Caco-2 (cell line): Measurements from ENCODE around the gene GTF2A1. TPM values are rescaled to one million over a fixed set of nuclear protein-coding genes. Genes with fewer than 3 reads are reported as not detected.

Experiments
- BruUV-seq: library from RNA; stranded (reverse); fragments of 400-500 nt; replicated peaks from 2 replicates; lab custom pipeline; 2021; lab: Mats Ljungman, UMichigan
- CTCF ChIA-PET: fragments of 300-600 bp; sonication (Branson Sonifier 250); formaldehyde crosslinking; loops from one replicate; lab custom pipeline; 2022; ENCODE audit warnings: antibody characterized with exemption; lab: Charles Lee
- POLR2A ChIA-PET: fragments of 300-600 bp; sonication (Branson Sonifier 250); formaldehyde crosslinking; loops from one replicate; lab custom pipeline; 2022; ENCODE audit warnings: antibody characterized with exemption; lab: Charles Lee
- DNase-seq, 2 experiments: peaks; one replicate each; pipeline versions ENCODE4 v3.0.0 to v3.0.0-alpha.2; 2020 to 2022
- H3K27me3 ChIP-seq: replicated peaks from 2 replicates; pipeline ENCODE4 v1.6.0; 2011; ENCODE audit warnings: low read length; ENCODE audit not compliant: control insufficient read depth, insufficient read depth
- H3K36me3 ChIP-seq: 2 replicates; pipeline ENCODE4 v1.5.1; 2011; ENCODE audit warnings: low read length; ENCODE audit not compliant: control insufficient read depth, insufficient read depth
- H3K4me1 ChIP-seq: fragments of 250-450 bp; sonication (Bioruptor Pico); 2 replicates; pipeline ENCODE4 v1.5.1; 2020; ENCODE audit warnings: mild to moderate bottlenecking
- H3K4me3 ChIP-seq: 2 replicates; pipeline ENCODE4 v1.5.1; 2011; ENCODE audit warnings: low read depth, mild to moderate bottlenecking, control low read depth, low read length
- H3K9me3 ChIP-seq: fragments of 250-450 bp; sonication (Bioruptor Pico); 2 replicates; pipeline ENCODE4 v1.5.1; 2020; ENCODE audit warnings: mild to moderate bottlenecking, moderate library complexity
- H3K27ac Mint-ChIP-seq: one replicate; pipeline ENCODE4 v1.8.0; 2022; ENCODE audit warnings: mixed read lengths; ENCODE audit not compliant: unreplicated experiment
- H3K27me3 Mint-ChIP-seq: one replicate; pipeline ENCODE4 v1.8.0; 2022; ENCODE audit warnings: mixed read lengths; ENCODE audit not compliant: insufficient read depth, unreplicated experiment
- H3K36me3 Mint-ChIP-seq: one replicate; pipeline ENCODE4 v1.8.0; 2022; ENCODE audit warnings: mild to moderate bottlenecking, mixed read lengths; ENCODE audit not compliant: insufficient read depth, unreplicated experiment
- H3K4me1 Mint-ChIP-seq: one replicate; pipeline ENCODE4 v1.8.0; 2022; ENCODE audit warnings: low read depth, mixed read lengths; ENCODE audit not compliant: unreplicated experiment
- H3K4me3 Mint-ChIP-seq: one replicate; pipeline ENCODE4 v1.8.0; 2022; ENCODE audit warnings: mild to moderate bottlenecking, moderate library complexity, mixed read lengths; ENCODE audit not compliant: unreplicated experiment
- H3K9me3 Mint-ChIP-seq: one replicate; pipeline ENCODE4 v1.8.0; 2022; ENCODE audit warnings: mixed read lengths; ENCODE audit not compliant: unreplicated experiment
- CTCF ChIP-seq, 2 experiments: fragments of 200-600 bp in 1 of 2; IDR thresholded peaks; 1 replicate in 1 of 2; 2 replicates in 1 of 2; pipeline versions ENCODE4 v1.5.1 to v1.8.0; 2011 to 2022; ENCODE audit warnings: antibody characterized with exemption in 1 of 2, control low read depth in 1 of 2, inconsistent platforms in 1 of 2, low read depth in 1 of 2, low read length in 1 of 2, mild to moderate bottlenecking in 1 of 2, moderate library complexity in 1 of 2; ENCODE audit not compliant: insufficient read depth in 1 of 2, severe bottlenecking in 1 of 2, unreplicated experiment in 1 of 2
- intact Hi-C: fragments of 100-400 bp; cut with micrococcal nuclease; formaldehyde crosslinking; loops from one replicate; pipeline ENCODE4 v1.10.0; 2022; ENCODE audit not compliant: unreplicated experiment
- total RNA-seq: library from RNA; stranded (reverse); gene quantifications from 2 replicates; pipeline ENCODE4 v1.2.3, GENCODE V29; 2022

Gene GTF2A1
- total RNA-seq, 1 experiment from 2014 or later, result 42.7 TPM

GRCh38 chr14:81234278-81234677 lies 13.5 kb upstream of the GTF2A1 start:
- CTCF ChIA-PET, result no interaction called here
- Histone ChIP-seq H3K9me3 (no peaks in the 10 kb centered on the region), H3K4me1 (no peaks in the 10 kb centered on the region), H3K36me3 (no peaks in the 10 kb centered on the region), H3K27me3 (no peaks in the 10 kb centered on the region), H3K4me3 (no peak overlapping the region)
- Mint-ChIP-seq H3K27me3 (no peaks in the 10 kb centered on the region), H3K9me3 (peaks cover 9% of the 10 kb centered on the region), H3K36me3 (no peaks in the 10 kb centered on the region), H3K4me1 (no peaks in the 10 kb centered on the region), H3K4me3 (no peak overlapping the region), H3K27ac (no peak overlapping the region)
- TF ChIP-seq CTCF (IDR thresholded peaks at IDR 0.05; ENCODE audit: insufficient read depth in 1 of 2, low read depth in 1 of 2, low read length in 1 of 2, severe bottlenecking in 1 of 2, unreplicated experiment in 1 of 2), result no peak
- DNase-seq, result no peak
- POLR2A ChIA-PET, result no interaction called here
- intact Hi-C loops, result no loop called here
- BruUV-seq, result no TSS peak

GRCh38 chr14:81233615-81234014 lies 12.9 kb upstream of the GTF2A1 start:
- no peaks in the 10 kb centered on the region for H3K36me3 Mint-ChIP-seq
- Histone ChIP-seq H3K36me3 (no peaks in the 10 kb centered on the region), H3K9me3 (no peaks in the 10 kb centered on the region), H3K27me3 (no peaks in the 10 kb centered on the region), H3K4me3 (no peak overlapping the region), H3K4me1 (no peaks in the 10 kb centered on the region)
- no peak overlapping the region for H3K4me3 Mint-ChIP-seq
- no peak for DNase-seq
- no peak for TF ChIP-seq CTCF (IDR thresholded peaks at IDR 0.05; ENCODE audit: insufficient read depth in 1 of 2, low read depth in 1 of 2, low read length in 1 of 2, severe bottlenecking in 1 of 2, unreplicated experiment in 1 of 2)
- POLR2A ChIA-PET, result no interaction called here
- intact Hi-C loops, result no loop called here
- no peaks in the 10 kb centered on the region for H3K27me3 Mint-ChIP-seq
- CTCF ChIA-PET, result no interaction called here
- H3K4me1 Mint-ChIP-seq, result no peaks in the 10 kb centered on the region
- H3K27ac Mint-ChIP-seq, result no peak overlapping the region
- no TSS peak for BruUV-seq
- peaks cover 9% of the 10 kb centered on the region for H3K9me3 Mint-ChIP-seq

GRCh38 chr14:81231540-81231939 lies 10.8 kb upstream of the GTF2A1 start:
- no peak for TF ChIP-seq CTCF (IDR thresholded peaks at IDR 0.05; ENCODE audit: insufficient read depth in 1 of 2, low read depth in 1 of 2, low read length in 1 of 2, severe bottlenecking in 1 of 2, unreplicated experiment in 1 of 2)
- intact Hi-C loops, result no loop called here
- H3K9me3 ChIP-seq, result no peaks in the 10 kb centered on the region
- ChIA-PET POLR2A (no interaction called here), CTCF (interaction anchor here (0.5 kb wide), 1 partner anchor 15 kb away, joined by 3 read pairs; no protein-coding TSS in a partner anchor)
- BruUV-seq, result no TSS peak
- Mint-ChIP-seq H3K4me1 (no peaks in the 10 kb centered on the region), H3K27ac (no peak overlapping the region), H3K27me3 (no peaks in the 10 kb centered on the region), H3K4me3 (no peak overlapping the region), H3K36me3 (no peaks in the 10 kb centered on the region), H3K9me3 (peaks cover 9% of the 10 kb centered on the region)
- H3K36me3 ChIP-seq, result no peaks in the 10 kb centered on the region
- no peak overlapping the region for H3K4me3 ChIP-seq
- peak in 1 of 2 experiments; percentile 9 for DNase-seq
- no peaks in the 10 kb centered on the region for H3K4me1 ChIP-seq
- H3K27me3 ChIP-seq, result no peaks in the 10 kb centered on the region
